NT2/D1 (cell line): ENCODE data around the gene ZNF319.

Experiments used
- SUZ12 ChIP-seq: IDR thresholded peaks from 2 replicates; pipeline ENCODE4 v1.6.1; 2011; ENCODE audit not compliant: insufficient read length, insufficient read depth; ENCODE audit errors: extremely low read depth
- YY1 ChIP-seq: IDR thresholded peaks from 2 replicates; pipeline ENCODE4 v1.6.1; 2011; ENCODE audit not compliant: insufficient read length, insufficient read depth
- ZNF274 ChIP-seq: IDR thresholded peaks from 2 replicates; pipeline ENCODE4 v1.6.1; 2011; ENCODE audit warnings: mild to moderate bottlenecking, low read depth, low read length

DNA sequence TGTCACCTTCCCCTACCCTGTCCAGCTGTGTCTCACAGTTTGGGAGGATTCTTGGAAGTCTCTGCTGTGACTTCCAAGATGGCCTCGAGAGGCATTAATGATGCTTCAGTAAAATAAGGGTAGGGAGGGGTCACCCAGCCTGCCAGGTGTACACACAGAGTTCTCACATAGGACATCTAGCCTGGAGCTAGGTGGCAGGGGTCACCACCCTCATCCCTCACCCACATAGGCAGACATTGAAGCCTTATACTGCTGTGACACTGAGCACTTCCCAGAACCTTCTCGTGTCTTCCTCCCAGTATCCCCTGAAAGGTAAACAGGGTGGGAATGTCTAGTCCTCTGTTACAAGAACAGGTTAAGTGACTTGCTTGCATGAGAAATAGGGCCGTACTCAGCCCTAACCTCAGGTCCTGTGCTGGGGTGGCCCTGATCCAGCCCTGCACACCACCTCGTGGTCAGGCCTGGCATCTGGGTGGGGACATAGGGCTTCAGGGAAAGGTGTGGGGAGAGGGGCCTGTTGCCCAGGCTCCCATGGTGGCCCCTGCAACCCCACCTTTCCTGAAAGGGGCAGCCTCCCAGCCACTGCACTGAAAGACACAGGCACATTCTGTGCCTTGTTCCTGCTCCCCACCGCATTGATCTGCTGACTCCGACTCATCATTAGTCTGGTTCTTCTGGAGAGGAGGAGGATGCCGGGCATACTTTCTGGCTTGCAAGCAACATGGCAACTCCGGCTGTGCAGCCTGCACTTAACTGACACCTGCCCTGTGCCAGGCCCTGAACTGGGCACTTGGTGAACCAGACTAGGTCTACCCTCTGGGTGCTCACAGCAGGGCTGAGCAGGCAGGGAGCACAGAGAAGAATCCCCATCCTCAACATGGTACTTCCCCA is 21.4 kb upstream of the ZNF319 start:
- no peak for TF ChIP-seq SUZ12
- TF ChIP-seq ZNF274: no peak
- no peak for TF ChIP-seq YY1
